OCI-LY7 (cell line): ENCODE data around the gene SCFD2.

Experiments
- CTCF ChIP-seq: fragments of 200-600 bp; sonication (generic); conservative IDR thresholded peaks from 2 replicates; pipeline ENCODE4 v1.5.1; 2014; ENCODE audit warnings: mild to moderate bottlenecking, antibody characterized with exemption, low read length, moderate library complexity, mixed read lengths
- EZH2phosphoT487 ChIP-seq: fragments of 200-600 bp; sonication (generic); IDR thresholded peaks from 2 replicates; pipeline ENCODE4 v1.6.1; 2018; ENCODE audit warnings: low read depth, borderline replicate concordance, mild to moderate bottlenecking, mixed run types, antibody characterized with exemption, low read length, moderate library complexity, mixed read lengths

- TF ChIP-seq CTCF (no peak), EZH2phosphoT487 (no peak)
These were observed 194.1 kb downstream of the SCFD2 start for GRCh38 chr4:53171797-53172196.
